Gastrocnemius medialis (tissue), 4 donors: ENCODE measurements around the gene C3orf70.

Experiments
- POLR2A ChIP-seq, 2 donors: fragments of 450-650 bp; IDR thresholded peaks; one replicate each; pipeline ENCODE4 v1.6.1; 2017; ENCODE audit warnings: antibody characterized with exemption in 2 of 2, mild to moderate bottlenecking in 2 of 2, moderate library complexity in 2 of 2
- TF ChIP-seq, protein P1 (sequence below), 5 experiments: fragments of 450-650 bp in 3 of 5; fragments of 200-600 bp in 2 of 5; sonication (generic) in 2 of 5; IDR thresholded peaks in 4 of 5; conservative IDR thresholded peaks in 1 of 5; 1 replicate in 4 of 5; 2 replicates in 1 of 5; pipeline ENCODE4 v1.5.1; 2016 to 2019; ENCODE audit warnings: antibody characterized with exemption in 5 of 5, mild to moderate bottlenecking in 3 of 5, moderate library complexity in 3 of 5

- TF ChIP-seq, protein P1, sequence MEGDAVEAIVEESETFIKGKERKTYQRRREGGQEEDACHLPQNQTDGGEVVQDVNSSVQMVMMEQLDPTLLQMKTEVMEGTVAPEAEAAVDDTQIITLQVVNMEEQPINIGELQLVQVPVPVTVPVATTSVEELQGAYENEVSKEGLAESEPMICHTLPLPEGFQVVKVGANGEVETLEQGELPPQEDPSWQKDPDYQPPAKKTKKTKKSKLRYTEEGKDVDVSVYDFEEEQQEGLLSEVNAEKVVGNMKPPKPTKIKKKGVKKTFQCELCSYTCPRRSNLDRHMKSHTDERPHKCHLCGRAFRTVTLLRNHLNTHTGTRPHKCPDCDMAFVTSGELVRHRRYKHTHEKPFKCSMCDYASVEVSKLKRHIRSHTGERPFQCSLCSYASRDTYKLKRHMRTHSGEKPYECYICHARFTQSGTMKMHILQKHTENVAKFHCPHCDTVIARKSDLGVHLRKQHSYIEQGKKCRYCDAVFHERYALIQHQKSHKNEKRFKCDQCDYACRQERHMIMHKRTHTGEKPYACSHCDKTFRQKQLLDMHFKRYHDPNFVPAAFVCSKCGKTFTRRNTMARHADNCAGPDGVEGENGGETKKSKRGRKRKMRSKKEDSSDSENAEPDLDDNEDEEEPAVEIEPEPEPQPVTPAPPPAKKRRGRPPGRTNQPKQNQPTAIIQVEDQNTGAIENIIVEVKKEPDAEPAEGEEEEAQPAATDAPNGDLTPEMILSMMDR (IDR thresholded peaks at IDR 0.05 in 4 of 5, conservative IDR thresholded peaks at IDR 0.05 in 1 of 5): no peak
- TF ChIP-seq POLR2A (IDR thresholded peaks at IDR 0.05): no peak
Measured at GRCh38 chr3:185042312-185043050, 110.4 kb downstream of the C3orf70 start.
